Measurements from ENCODE around the gene LIN7B. TPM values are rescaled to one million over a fixed set of nuclear protein-coding genes. Genes with fewer than 3 reads are reported as not detected.
"Not testable (repeated sequence)": the region's sequence is repeated elsewhere in the genome, so short reads cannot be mapped to it uniquely, and the experiment has no call there.

LIN7B gene, protein sequence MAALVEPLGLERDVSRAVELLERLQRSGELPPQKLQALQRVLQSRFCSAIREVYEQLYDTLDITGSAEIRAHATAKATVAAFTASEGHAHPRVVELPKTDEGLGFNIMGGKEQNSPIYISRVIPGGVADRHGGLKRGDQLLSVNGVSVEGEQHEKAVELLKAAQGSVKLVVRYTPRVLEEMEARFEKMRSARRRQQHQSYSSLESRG
- 1 to 10 TPM; 9.0 to 9.3 TPM for total RNA-seq
- long read RNA-seq, donor 1, result 0 reads
- long read RNA-seq, donor 2, partial matches to known transcripts, result 0 of 6 reads
- long read RNA-seq, donor 2, other reads (novel, unspliced or antisense), result 2 of 6 reads

- DNase-seq (ENCODE audit: low spot score), result no peak
- intact Hi-C loops (cut with DNase I), result no loop called here
These were observed at the start of gene LIN7B for GRCh38 chr19:49113762-49114629. Gene LIN7B (plus strand): TSS chr19:49114370. CDS start chr19:49114405, 35 bp downstream.

DNA sequence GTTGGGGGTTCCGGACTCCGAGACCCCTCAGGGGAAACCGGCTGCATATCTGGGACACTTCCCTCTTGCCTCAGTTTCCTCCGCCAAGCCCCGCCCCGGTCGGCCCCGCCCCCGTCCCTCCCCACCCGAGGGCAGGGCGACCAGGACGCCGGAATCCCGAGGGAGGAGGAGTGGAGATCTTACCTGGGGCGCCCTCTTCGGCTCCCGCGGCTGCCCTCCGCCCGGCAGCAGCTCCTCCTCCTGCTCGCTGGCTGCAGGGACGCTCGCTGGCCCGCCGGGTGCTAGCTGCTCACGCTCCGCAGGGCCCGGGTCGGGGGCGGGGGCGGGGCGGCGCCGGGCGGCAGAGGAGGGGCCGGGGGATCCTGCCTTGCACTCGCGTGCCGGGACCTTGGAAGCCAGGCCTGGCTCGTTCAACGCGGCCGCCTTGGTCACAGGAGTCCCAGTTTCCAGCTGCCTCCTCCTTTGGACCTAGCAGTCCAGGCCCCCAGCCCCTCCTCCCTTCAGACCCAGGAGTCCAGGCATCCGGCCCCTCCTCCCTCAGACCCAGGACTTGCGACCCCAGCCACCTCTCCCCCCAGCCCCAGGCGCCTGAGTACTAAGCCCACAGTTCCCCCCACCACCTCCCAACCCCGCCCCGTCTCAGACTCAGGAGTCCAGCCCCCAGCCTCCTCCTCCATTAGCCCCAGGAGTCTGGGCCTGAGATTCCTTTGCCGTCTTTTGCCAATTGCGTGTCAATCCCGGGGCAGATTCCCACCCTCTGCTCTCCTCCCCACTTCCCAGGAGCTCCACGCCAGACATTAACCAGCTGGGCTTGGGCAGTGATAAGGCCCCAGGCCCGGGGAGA, 49.2 kb upstream of the LIN7B start, which contains the start of gene NTF4:
Gene NTF4 (minus strand): TSS at position 51 of the 844 bp plus-strand sequence. CDS start 2,821 bp downstream, outside the sequence.
- no peak for DNase-seq (ENCODE audit: low spot score)
- intact Hi-C loops (cut with DNase I), result no loop called here

DNA sequence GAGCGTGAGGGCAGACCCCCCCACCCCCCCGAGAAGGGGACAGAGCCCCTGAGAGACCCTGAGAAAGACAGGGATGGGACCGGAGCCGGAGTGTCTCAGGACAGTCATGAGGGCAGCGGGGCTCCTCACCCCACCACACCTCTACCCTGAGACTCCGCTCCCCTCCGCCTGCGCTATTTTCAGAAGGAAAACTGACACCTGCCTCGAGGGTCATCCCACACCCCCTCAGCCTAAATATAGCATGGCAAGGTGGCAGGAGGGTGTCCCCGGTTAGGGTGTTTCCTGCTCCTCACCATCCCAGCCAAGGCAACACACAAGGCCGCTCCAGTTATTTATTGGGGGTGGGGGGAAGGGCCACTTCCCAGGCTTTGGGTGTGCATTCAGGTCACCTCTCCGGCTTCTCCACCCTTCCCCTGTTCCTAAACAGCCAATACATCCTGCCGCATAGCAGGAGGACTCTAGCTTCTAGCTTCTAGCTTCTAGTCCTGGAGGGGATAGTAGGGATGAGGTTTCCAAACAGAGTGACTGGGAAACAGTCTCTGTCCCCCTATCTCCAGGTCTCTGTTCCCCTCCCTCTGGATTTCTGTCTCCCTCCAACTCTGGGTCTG, 48.2 kb upstream of the LIN7B start:
- DNase-seq (ENCODE audit: low spot score), result no peak
- intact Hi-C loops (cut with DNase I), result no loop called here

GRCh38 chr19:49067554-49067953, 46.6 kb upstream of the LIN7B start:
- intact Hi-C loops (cut with DNase I), result no loop called here
- no peak for DNase-seq (ENCODE audit: low spot score)

DNA sequence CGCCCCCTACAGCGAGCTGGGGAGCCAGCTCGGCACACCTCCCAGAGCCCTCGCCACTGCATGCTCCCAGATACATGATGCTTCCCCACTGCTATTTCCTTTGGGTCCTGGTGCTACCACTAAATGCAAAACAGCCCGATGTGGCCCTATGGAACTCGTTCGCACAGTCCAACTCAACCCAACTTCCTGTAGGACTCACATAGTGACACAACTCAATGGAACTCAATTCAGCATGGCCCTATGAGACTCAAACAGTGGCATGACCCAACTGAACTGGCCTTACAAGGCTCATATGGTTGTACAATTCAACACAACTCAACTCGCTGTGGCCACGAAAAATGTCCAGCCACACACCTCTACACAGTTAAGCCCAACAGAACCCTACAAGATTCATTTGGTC, 45.1 kb upstream of the LIN7B start:
- no peak for DNase-seq (ENCODE audit: low spot score)

DNA sequence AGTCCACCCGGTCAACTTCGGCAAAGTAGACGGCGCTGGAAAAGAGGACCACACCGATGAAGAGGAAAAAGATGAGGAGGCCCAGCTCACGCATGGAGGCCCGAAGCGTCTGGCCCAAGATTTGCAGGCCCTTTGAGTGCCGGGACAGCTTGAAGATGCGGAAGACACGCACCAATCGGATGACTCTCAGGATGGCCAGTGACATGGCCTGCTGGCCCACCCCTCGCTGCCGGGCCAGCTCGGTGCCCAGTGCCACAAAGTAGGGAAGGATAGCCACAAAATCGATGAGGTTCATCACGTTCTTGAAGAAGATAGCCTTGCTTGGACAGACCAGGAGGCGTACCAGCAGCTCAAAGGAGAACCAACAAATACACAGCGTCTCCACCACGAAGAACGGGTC, 43.8 kb upstream of the LIN7B start:
- DNase-seq (ENCODE audit: low spot score), result no peak
- intact Hi-C loops (cut with DNase I), result no loop called here

More for the DNA sequence above, 45.1 kb upstream of the LIN7B start:
- intact Hi-C loops (cut with DNase I), result no loop called here

- intact Hi-C loops (cut with DNase I), result no loop called here
- no peak for DNase-seq (ENCODE audit: low spot score)
These were observed 42.2 kb upstream of the LIN7B start for GRCh38 chr19:49071860-49072547.

GRCh38 chr19:49073514-49074378, 40.4 kb upstream of the LIN7B start:
- intact Hi-C loops (cut with DNase I), result no loop called here
- no peak for DNase-seq (ENCODE audit: low spot score)

DNA sequence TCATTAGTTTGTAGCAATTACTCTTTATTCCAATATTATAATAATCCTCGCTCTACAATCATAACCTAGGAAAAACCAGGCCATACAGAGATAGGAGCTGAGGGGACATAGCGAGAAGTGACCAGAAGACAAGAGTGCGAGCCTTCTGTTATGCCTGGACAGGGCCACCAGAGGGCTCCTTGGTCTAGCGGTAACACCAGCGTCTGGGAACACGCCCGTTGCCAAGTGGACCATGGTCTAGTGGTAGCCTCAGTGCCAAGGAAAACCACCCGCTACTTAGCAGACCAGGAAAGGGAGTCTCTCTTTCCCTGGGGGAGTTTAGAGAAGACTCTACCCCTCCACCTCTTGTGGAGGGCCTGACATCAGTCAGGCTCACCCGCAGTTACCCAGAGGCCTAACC, 39.3 kb upstream of the LIN7B start:
- intact Hi-C loops (cut with DNase I), result not testable (repeated sequence)
- peak; percentile 88 for DNase-seq (ENCODE audit: low spot score)

- DNase-seq (ENCODE audit: low spot score), result no peak
- intact Hi-C loops (cut with DNase I), result no loop called here
These were observed 33.8 kb upstream of the LIN7B start for GRCh38 chr19:49080392-49080791.

GRCh38 chr19:49081273-49081672, 32.9 kb upstream of the LIN7B start:
- intact Hi-C loops (cut with DNase I), result no loop called here
- no peak for DNase-seq (ENCODE audit: low spot score)

GRCh38 chr19:49084206-49085019, 29.8 kb upstream of the LIN7B start:
- intact Hi-C loops (cut with DNase I), result no loop called here
- DNase-seq (ENCODE audit: low spot score), result no peak

GRCh38 chr19:49085020-49085867, 28.9 kb upstream of the LIN7B start, which contains the start of gene SNRNP70:
Gene SNRNP70 (plus strand): TSS chr19:49085451. CDS start chr19:49086415, 964 bp downstream.
- intact Hi-C loops (cut with DNase I), result no loop called here
- DNase-seq (ENCODE audit: low spot score), result peak; percentile 100

GRCh38 chr19:49085868-49086232, 28.3 kb upstream of the LIN7B start:
- no peak for DNase-seq (ENCODE audit: low spot score)
- intact Hi-C loops (cut with DNase I), result no loop called here

- DNase-seq (ENCODE audit: low spot score), result no peak
- intact Hi-C loops (cut with DNase I), result no loop called here
These were observed 27.9 kb upstream of the LIN7B start for GRCh38 chr19:49086296-49086695.

Data from posterior vena cava (tissue), 2 donors.